ENCODE measurements around the gene DEF6.
A peak's percentile ranks its signal among the peaks of the same experiment; 100 is the strongest.

Gene DEF6, protein sequence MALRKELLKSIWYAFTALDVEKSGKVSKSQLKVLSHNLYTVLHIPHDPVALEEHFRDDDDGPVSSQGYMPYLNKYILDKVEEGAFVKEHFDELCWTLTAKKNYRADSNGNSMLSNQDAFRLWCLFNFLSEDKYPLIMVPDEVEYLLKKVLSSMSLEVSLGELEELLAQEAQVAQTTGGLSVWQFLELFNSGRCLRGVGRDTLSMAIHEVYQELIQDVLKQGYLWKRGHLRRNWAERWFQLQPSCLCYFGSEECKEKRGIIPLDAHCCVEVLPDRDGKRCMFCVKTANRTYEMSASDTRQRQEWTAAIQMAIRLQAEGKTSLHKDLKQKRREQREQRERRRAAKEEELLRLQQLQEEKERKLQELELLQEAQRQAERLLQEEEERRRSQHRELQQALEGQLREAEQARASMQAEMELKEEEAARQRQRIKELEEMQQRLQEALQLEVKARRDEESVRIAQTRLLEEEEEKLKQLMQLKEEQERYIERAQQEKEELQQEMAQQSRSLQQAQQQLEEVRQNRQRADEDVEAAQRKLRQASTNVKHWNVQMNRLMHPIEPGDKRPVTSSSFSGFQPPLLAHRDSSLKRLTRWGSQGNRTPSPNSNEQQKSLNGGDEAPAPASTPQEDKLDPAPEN

DNA sequence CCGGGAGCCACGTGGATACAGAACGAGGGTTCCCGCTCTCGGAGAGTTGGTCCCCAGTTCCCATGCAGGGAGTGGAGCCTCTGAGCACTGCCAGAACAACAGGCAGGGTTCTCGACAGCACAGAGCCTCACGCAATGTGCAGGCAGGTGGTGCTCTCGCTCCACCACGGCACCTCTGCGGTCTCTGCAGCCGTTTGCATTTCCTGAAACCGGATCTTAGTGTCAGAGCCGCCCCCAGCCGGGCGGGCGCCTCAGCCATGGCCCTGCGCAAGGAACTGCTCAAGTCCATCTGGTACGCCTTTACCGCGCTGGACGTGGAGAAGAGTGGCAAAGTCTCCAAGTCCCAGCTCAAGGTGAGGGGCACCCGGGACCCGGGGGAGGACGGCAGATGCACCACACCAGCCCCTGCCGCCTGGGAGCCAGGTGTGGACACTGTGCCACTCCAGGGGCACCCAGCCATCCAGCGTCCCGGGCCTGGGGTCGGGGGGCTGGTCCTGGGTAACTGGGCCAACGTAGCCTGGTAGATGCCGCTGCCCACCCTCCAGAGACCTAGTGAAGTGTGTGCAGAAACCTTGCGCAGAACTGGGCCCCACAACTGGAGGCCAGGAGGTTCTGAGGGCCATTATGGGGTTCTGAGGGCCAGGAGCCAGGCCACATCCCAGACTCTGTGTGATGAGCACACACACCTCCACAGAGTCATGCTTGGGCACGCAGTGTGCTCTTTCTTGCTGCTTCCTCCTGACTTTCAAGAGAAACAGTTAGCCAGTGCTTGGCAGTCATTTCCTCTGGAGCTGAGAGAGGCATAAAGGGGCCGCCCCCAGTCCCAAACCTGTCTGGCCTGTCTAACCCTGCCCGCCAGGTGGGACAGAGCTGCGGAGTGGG is at the start of gene DEF6:
DEF6 (plus strand) TSS at position 218 of the 881 bp plus-strand sequence; CDS start at position 257, 39 bp downstream.
- peak within 1 kb of the TSS; percentile 80 for H3K4me3 ChIP-seq (ENCODE audit: low read length)

DNA sequence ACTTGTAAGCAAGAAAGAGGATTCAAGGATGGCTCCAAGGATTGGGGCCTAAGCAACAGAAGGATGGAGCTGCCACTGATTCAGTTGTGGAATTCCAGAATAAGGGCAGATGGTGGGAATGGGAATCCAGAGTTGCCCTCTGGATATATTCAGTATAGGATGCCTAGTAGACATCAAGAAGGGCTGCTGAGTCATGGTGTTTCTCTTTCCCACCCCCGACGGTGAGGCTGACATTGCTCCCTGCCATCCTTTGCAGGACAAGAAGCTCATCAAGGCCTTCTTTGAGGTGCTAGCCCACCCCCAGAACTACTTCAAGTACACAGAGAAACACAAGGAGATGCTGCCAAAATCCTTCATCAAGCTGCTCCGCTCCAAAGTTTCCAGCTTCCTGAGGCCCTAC is 49.3 kb upstream of the DEF6 start:
- H3K79me2 ChIP-seq (ENCODE audit: low read length) = peaks cover 3% of the 10 kb centered on the region
- H3K4me1 ChIP-seq (ENCODE audit: low read length) = peaks cover 26% of the 10 kb centered on the region
- H3F3A ChIP-seq (ENCODE audit: insufficient read depth, low read length) = peaks cover 10% of the 10 kb centered on the region
- H3K9me2 ChIP-seq (replicated peaks; ENCODE audit: insufficient read depth, low read length) = no peaks in the 10 kb centered on the region
- no peaks in the 10 kb centered on the region for H3K36me3 ChIP-seq (replicated peaks; ENCODE audit: insufficient read depth, low read length)
- TF ChIP-seq EZH2phosphoT487 (IDR thresholded peaks at IDR 0.05; ENCODE audit: low read length) = no peak
- no peak for TF ChIP-seq EZH2 (optimal IDR thresholded peaks at IDR 0.05; ENCODE audit: low read depth, low read length)
- TF ChIP-seq, protein P1, sequence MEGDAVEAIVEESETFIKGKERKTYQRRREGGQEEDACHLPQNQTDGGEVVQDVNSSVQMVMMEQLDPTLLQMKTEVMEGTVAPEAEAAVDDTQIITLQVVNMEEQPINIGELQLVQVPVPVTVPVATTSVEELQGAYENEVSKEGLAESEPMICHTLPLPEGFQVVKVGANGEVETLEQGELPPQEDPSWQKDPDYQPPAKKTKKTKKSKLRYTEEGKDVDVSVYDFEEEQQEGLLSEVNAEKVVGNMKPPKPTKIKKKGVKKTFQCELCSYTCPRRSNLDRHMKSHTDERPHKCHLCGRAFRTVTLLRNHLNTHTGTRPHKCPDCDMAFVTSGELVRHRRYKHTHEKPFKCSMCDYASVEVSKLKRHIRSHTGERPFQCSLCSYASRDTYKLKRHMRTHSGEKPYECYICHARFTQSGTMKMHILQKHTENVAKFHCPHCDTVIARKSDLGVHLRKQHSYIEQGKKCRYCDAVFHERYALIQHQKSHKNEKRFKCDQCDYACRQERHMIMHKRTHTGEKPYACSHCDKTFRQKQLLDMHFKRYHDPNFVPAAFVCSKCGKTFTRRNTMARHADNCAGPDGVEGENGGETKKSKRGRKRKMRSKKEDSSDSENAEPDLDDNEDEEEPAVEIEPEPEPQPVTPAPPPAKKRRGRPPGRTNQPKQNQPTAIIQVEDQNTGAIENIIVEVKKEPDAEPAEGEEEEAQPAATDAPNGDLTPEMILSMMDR (IDR thresholded peaks at IDR 0.05; ENCODE audit: low read length) = no peak
- no peak for DNase-seq
- peak overlapping the region; percentile 22; the same call in 1 of the 2 replicates for H3K4me3 ChIP-seq (ENCODE audit: low read length)
- no peak overlapping the region for H3K9ac ChIP-seq (ENCODE audit: low read length)
- no peaks in the 10 kb centered on the region for H3K27me3 ChIP-seq (replicated peaks; ENCODE audit: insufficient read depth, low read length)
- H3K4me2 ChIP-seq (ENCODE audit: low read depth, low read length) = peak overlapping the region; percentile 63
- H4K20me1 ChIP-seq (ENCODE audit: insufficient read depth, low read length) = no peaks in the 10 kb centered on the region
- peak overlapping the region; percentile 52; the same call in 1 of the 2 replicates for H3K27ac ChIP-seq (ENCODE audit: low read length)
- 0 out of 2 replicates have a peak overlapping the region, but pooled peaks have one; percentile 14 for H2AFZ ChIP-seq (ENCODE audit: low read length)
- no peaks in the 10 kb centered on the region for H3K9me3 ChIP-seq (replicated peaks; ENCODE audit: insufficient read depth, low read length)

More for the DNA sequence above, at the start of gene DEF6:
- TF ChIP-seq, protein P1 (IDR thresholded peaks at IDR 0.05; ENCODE audit: low read length) = peak; percentile 93
- TF ChIP-seq EZH2 (optimal IDR thresholded peaks at IDR 0.05; ENCODE audit: low read depth, low read length) = no peak
- Histone ChIP-seq H3K9me3 (replicated peaks; ENCODE audit: insufficient read depth, low read length) (no peaks in the 10 kb centered on the region), H4K20me1 (ENCODE audit: insufficient read depth, low read length) (no peaks in the 10 kb centered on the region), H3F3A (ENCODE audit: insufficient read depth, low read length) (peaks cover 17% of the 10 kb centered on the region), H3K4me2 (ENCODE audit: low read depth, low read length) (peak within 1 kb of the TSS; percentile 61), H2AFZ (ENCODE audit: low read length) (peak within 1 kb of the TSS; percentile 54), H3K9me2 (replicated peaks; ENCODE audit: insufficient read depth, low read length) (no peaks in the 10 kb centered on the region), H3K79me2 (ENCODE audit: low read length) (peaks cover 39% of the 10 kb centered on the region), H3K4me1 (ENCODE audit: low read length) (peaks cover 44% of the 10 kb centered on the region), H3K27ac (ENCODE audit: low read length) (peak within 1 kb of the TSS; percentile 58), H3K27me3 (replicated peaks; ENCODE audit: insufficient read depth, low read length) (no peaks in the 10 kb centered on the region), H3K36me3 (replicated peaks; ENCODE audit: insufficient read depth, low read length) (no peaks in the 10 kb centered on the region), H3K9ac (ENCODE audit: low read length) (peak within 1 kb of the TSS; percentile 86)
- peak; percentile 94 for DNase-seq

DNA sequence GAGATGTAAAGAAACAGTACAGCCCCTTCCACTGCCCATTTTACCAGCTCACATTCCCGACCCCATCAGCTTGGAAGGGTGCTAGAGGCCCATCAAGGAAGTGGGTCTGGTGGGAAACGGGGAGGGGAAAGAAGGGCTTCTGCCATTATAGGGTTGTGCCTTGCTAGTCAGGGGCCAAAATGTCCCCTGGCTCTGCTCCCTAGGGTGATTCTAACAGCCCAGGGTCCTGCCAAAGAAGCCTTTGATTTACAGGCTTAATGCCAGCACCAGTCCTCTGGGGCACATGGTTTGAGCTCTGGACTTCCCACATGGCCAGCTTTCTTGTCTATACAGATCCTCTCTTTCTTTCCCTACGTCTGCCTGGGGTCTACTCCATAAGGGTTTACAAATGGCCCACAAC is 48.7 kb upstream of the DEF6 start:
- no peaks in the 10 kb centered on the region for H3K9me2 ChIP-seq (replicated peaks; ENCODE audit: insufficient read depth, low read length)
- H3K9ac ChIP-seq (ENCODE audit: low read length) = no peak overlapping the region
- no peak for DNase-seq
- H3K36me3 ChIP-seq (replicated peaks; ENCODE audit: insufficient read depth, low read length) = no peaks in the 10 kb centered on the region
- H3K4me2 ChIP-seq (ENCODE audit: low read depth, low read length) = peak overlapping the region; percentile 63; the same call in 1 of the 2 replicates
- no peak overlapping the region for H2AFZ ChIP-seq (ENCODE audit: low read length)
- no peak overlapping the region for H3K27ac ChIP-seq (ENCODE audit: low read length)
- peaks cover 3% of the 10 kb centered on the region for H3K79me2 ChIP-seq (ENCODE audit: low read length)
- TF ChIP-seq, protein P1 (IDR thresholded peaks at IDR 0.05; ENCODE audit: low read length) = no peak
- no peak for TF ChIP-seq EZH2phosphoT487 (IDR thresholded peaks at IDR 0.05; ENCODE audit: low read length)
- no peak for TF ChIP-seq EZH2 (optimal IDR thresholded peaks at IDR 0.05; ENCODE audit: low read depth, low read length)
- H3K9me3 ChIP-seq (replicated peaks; ENCODE audit: insufficient read depth, low read length) = no peaks in the 10 kb centered on the region
- H3F3A ChIP-seq (ENCODE audit: insufficient read depth, low read length) = peaks cover 10% of the 10 kb centered on the region
- H3K4me1 ChIP-seq (ENCODE audit: low read length) = peaks cover 26% of the 10 kb centered on the region
- no peak overlapping the region for H3K4me3 ChIP-seq (ENCODE audit: low read length)
- no peaks in the 10 kb centered on the region for H3K27me3 ChIP-seq (replicated peaks; ENCODE audit: insufficient read depth, low read length)
- H4K20me1 ChIP-seq (ENCODE audit: insufficient read depth, low read length) = no peaks in the 10 kb centered on the region

All from MM.1S (cell line).